Cardiac septum (tissue), 1 donor: ENCODE results near the gene PLEKHA5. TPM values are rescaled to one million over a fixed set of nuclear protein-coding genes. Genes with fewer than 3 reads are reported as not detected.
"Not testable (repeated sequence)": the region's sequence is repeated elsewhere in the genome, so short reads cannot be mapped to it uniquely, and the experiment has no call there.

Experiments
- DNase-seq: peaks from one replicate; pipeline ENCODE4 v3.0.0-alpha.2; 2020; ENCODE audit warnings: low spot score
- intact Hi-C: fragments of 100-400 bp; cut with DNase I; formaldehyde crosslinking; loops from one replicate; pipeline ENCODE4 v1.14.0; 2022
- total RNA-seq: library from RNA; stranded (reverse); fragmentation: NEBNext Ultra II Directional; extraction: Animal tissue kit (Norgen Biotek cat#: 25700); gene quantifications from one replicate; pipeline ENCODE4 v1.2.1, GENCODE V29; 2021
- donor health status: DM: no; HTN: no; CAD: no.

PLEKHA5 gene
- total RNA-seq, 1 donor from 2014 or later = 65.4 TPM

DNA sequence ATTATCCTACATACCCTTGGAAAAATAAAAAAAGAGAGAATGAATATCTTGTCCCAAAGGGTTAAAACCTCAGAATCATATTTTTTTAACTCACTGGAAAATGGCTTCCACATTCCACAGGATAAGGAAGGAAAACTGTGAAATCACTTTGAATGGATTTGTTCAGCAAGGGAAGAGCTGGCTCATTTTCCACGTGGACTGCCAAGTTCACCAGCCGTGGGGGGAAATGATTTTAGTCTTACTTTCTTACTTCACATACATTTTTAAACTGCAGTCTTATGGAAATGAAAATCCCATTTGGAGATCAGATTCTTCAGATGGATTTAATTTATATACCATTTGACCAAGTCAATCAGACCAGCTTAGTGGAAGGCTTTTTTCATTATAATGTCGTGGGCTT is 279.8 kb downstream of the PLEKHA5 start:
- intact Hi-C loops = no loop called here
- DNase-seq = no peak

GRCh38 chr12:19410211-19410610 is 280.7 kb downstream of the PLEKHA5 start:
- DNase-seq = no peak
- intact Hi-C loops = no loop called here

- DNase-seq = no peak
- intact Hi-C loops = no loop called here
Measured at GRCh38 chr12:19410629-19411185, 281.2 kb downstream of the PLEKHA5 start.

DNA sequence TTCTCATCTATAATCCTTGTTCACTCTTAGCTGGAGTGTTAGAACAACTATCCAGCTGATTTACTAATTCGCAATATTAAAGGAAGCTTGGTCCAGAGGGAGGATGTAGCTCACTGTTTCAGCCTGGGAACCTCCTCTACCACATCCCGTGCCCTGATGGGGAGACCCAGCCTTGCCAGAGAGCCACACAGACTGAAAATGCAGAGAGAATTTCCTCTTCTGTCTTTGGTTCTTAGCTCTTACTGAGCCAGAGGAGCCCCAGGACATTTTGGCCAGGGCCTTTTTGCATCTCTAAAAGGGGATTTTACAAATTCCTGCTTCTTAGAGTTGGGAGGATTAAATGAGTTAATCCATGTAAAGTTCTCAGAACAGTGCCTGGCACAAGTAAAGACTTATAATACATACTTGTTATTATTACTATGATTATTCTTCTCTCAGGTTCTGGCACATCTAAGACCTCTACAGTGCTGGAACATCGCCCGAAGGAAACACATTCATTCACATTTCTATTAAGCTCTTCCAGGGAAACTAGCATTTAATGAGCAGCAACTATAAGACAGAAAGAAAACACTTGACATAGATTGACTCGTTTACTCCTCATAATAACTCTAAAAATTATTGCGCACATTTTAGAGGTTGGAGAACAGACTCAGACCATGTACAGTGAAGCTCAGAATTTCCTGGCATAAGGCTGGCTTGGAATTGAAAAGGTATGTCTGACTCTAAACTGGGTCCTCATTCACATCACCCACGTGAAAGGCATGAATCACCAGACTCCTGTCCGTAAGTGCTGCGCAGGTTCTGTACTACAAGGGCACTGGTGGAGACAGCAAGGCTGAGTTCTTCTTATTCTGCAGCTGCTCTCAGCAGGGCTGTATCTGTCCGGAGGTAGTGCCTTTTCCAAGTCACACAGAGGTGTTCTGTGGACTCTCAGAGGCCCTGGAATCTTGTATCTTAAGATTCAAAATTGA is 282.0 kb downstream of the PLEKHA5 start:
- intact Hi-C loops = no loop called here
- DNase-seq = no peak

DNA sequence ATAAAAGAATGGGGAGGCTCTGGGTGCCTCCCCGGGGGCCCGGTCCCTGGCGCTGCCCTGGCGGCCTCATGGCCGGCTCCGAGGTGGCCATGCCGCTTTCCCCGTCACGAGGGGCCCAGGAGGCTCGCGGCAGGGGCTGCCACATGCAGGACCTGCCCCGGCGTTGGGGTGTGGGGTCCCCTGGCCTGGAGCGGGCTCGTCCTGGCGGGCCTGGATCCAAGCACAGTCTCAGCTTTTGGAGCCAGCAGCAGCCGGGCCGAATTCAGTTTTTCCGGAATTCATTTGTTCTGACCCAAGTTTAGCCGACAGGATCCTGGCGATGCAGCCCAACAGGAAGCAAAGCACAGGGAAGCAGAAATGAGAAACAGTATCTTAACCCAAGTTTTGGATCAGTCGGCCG is 283.3 kb downstream of the PLEKHA5 start:
- intact Hi-C loops = no loop called here
- DNase-seq = no peak

GRCh38 chr12:19413582-19413981 is 284.0 kb downstream of the PLEKHA5 start:
- intact Hi-C loops, DNase-seq: not testable (repeated sequence)

- intact Hi-C loops = no loop called here
- no peak for DNase-seq
Measured at GRCh38 chr12:19415563-19415962, 286.0 kb downstream of the PLEKHA5 start.

DNA sequence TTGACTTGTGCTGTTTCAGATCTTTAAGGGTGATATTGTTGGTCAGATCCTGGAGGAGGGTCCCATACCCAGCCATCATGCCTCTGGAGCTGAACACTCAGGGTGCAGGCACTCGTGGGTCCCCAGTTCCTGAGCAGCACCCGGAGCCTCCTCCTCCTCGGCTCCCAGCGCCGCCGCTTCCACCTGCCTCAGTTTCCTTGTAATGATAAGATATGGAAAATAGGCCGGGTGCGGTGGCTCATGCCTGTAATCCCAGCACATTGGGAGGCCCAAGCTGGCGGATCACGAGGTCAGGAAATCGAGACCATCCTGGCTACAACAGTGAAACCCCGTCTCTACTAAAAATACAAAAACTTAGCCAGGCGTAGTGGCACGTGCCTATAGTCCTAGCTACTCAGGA is 289.6 kb downstream of the PLEKHA5 start:
- intact Hi-C loops = no loop called here
- no peak for DNase-seq

DNA sequence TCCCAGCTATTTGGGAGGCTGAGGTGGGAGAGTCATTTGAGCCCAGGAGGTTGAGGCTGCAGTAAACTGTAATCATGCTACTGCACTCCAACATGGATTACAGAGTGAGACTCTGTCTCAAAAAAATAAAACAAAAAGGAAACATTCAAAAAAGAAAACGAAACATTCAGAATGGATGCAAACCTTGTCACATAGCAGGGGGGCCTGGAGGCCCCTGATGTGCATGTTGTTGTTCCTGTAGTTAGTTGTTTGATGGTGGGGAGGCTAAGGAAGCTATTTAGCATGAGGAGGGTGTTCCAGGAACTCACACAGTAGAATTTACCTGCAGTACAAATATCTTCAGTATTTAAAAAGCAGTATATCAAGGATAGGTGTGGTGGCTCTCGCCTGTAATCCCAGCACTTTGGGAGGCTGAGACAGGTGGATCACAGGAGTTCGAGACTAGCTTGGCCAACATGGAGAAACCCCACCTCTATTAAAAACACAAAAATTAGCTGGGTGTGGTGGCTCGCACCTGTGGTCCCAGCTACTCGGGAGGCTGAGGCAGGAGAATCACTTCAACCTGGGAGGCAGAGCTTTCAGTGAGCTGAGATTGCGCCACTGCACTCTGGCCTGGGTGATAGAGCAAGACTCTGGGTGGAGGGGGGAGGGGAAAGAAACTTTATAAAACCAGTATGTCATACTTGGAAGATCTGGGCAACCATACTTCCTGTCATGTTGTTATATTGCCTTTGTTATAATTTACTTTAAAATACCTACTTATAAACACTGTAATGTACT is 292.2 kb downstream of the PLEKHA5 start:
- no peak for DNase-seq
- intact Hi-C loops = no loop called here

- intact Hi-C loops = no loop called here
- DNase-seq = no peak
Measured at GRCh38 chr12:19423166-19423930, 293.8 kb downstream of the PLEKHA5 start.
